K562 (cell line): ENCODE measurements around the gene MMD2. TPM values are rescaled to one million over a fixed set of nuclear protein-coding genes. Genes with fewer than 3 reads are reported as not detected.

ENCODE experiments used
- ADNP ChIP-seq: fragments of 200-800 bp; sonication (Bioruptor generic); IDR thresholded peaks from 2 replicates; pipeline ENCODE4 v1.6.1; 2016; ENCODE audit warnings: missing genetic modification characterization, missing compliant biosample characterization
- ATF7 ChIP-seq: fragments of 450-650 bp; IDR thresholded peaks from 2 replicates; pipeline ENCODE4 v1.7.1; 2014; ENCODE audit warnings: mild to moderate bottlenecking, moderate library complexity
- BMI1 ChIP-seq: fragments of 150-350 bp; IDR thresholded peaks from 2 replicates; pipeline ENCODE4 v1.6.1; 2014; ENCODE audit warnings: low read length
- BRF1 ChIP-seq: IDR thresholded peaks from 3 replicates; pipeline ENCODE4 v1.6.1; 2011; ENCODE audit warnings: borderline replicate concordance, mild to moderate bottlenecking; ENCODE audit not compliant: insufficient read length; ENCODE audit errors: extremely low read depth
- CBX5 ChIP-seq: IDR thresholded peaks from 2 replicates; pipeline ENCODE4 v1.6.1; 2014; ENCODE audit warnings: low read depth, borderline replicate concordance
- CEBPB ChIP-seq: fragments of 450-650 bp; IDR thresholded peaks from 2 replicates; pipeline ENCODE4 v1.6.1; 2016; ENCODE audit warnings: missing genetic modification characterization, missing compliant biosample characterization
- CHAMP1 ChIP-seq: fragments of 450-650 bp; IDR thresholded peaks from 2 replicates; pipeline ENCODE4 v1.6.1; 2016; ENCODE audit warnings: mild to moderate bottlenecking
- EHMT2 ChIP-seq: fragments of 450-650 bp; IDR thresholded peaks from 2 replicates; pipeline ENCODE4 v1.6.1; 2018; ENCODE audit warnings: antibody characterized with exemption
- ETS2 ChIP-seq: IDR thresholded peaks from 2 replicates; pipeline ENCODE4 v1.6.1; 2016; ENCODE audit warnings: borderline replicate concordance, missing genetic modification characterization, mild to moderate bottlenecking, moderate library complexity, missing compliant biosample characterization; ENCODE audit not compliant: poor library complexity, severe bottlenecking
- GATA2 ChIP-seq: sonication (generic); formaldehyde crosslinking; IDR thresholded peaks from 2 replicates; pipeline ENCODE4 v1.4.0; 2020; ENCODE audit warnings: mild to moderate bottlenecking, missing genetic modification reagents
- HCFC1 ChIP-seq: IDR thresholded peaks from 2 replicates; pipeline ENCODE4 v1.6.1; 2012; ENCODE audit warnings: low read depth, low read length, improper control_type of control experiment
- HIVEP1 ChIP-seq: fragments of 250-450 bp; sonication (Bioruptor Pico); IDR thresholded peaks from 2 replicates; pipeline ENCODE4 v1.4.0; 2020; ENCODE audit warnings: mild to moderate bottlenecking
- KLF10 ChIP-seq: fragments of 250-450 bp; sonication (Bioruptor Pico); IDR thresholded peaks from 2 replicates; pipeline ENCODE4 v1.6.1; 2021; ENCODE audit warnings: matching md5 sums
- MCM7 ChIP-seq, 2 experiments: fragments of 450-650 bp; IDR thresholded peaks; 2 replicates each; pipeline ENCODE4 v1.6.1; 2016 to 2018
- NRF1 ChIP-seq, 2 experiments: fragments of 450-650 bp; IDR thresholded peaks in 1 of 2; conservative IDR thresholded peaks in 1 of 2; 2 replicates each; pipeline ENCODE4 v1.6.1; 2014; ENCODE audit warnings: mild to moderate bottlenecking in 2 of 2
- POLR2A ChIP-seq: fragments of 450-650 bp; conservative IDR thresholded peaks from 2 replicates; pipeline ENCODE4 v1.6.1; 2016
- RB1 ChIP-seq: fragments of 450-650 bp; IDR thresholded peaks from 2 replicates; pipeline ENCODE4 v1.6.1; 2017; ENCODE audit warnings: low read depth, mild to moderate bottlenecking
- RBM25 ChIP-seq: fragments of 200-400 bp; formaldehyde crosslinking; IDR thresholded peaks from 2 replicates; pipeline ENCODE4 v1.6.1; 2018; ENCODE audit warnings: low read length, low read depth, moderate library complexity; ENCODE audit not compliant: severe bottlenecking
- SMARCC2 ChIP-seq: fragments of 450-650 bp; IDR thresholded peaks from 2 replicates; pipeline ENCODE4 v1.6.1; 2017; ENCODE audit warnings: antibody characterized with exemption, moderate library complexity, mild to moderate bottlenecking, low read depth
- SMC3 ChIP-seq: conservative IDR thresholded peaks from 2 replicates; pipeline ENCODE4 v1.6.1; 2011; ENCODE audit warnings: low read depth, low read length, improper control_type of control experiment; ENCODE audit not compliant: insufficient read depth
- TCF7 ChIP-seq: sonication (generic); IDR thresholded peaks from 2 replicates; pipeline ENCODE4 v1.6.1; 2016; ENCODE audit warnings: antibody characterized with exemption, borderline replicate concordance
- WHSC1 ChIP-seq: IDR thresholded peaks from one replicate; pipeline ENCODE4 v1.6.1; 2012; ENCODE audit warnings: low read length, control low read depth, inconsistent platforms
- ZBTB17 ChIP-seq: fragments of 450-650 bp; formaldehyde crosslinking; IDR thresholded peaks from 2 replicates; pipeline ENCODE4 v1.4.0; 2020; ENCODE audit warnings: mild to moderate bottlenecking
- ZNF77 ChIP-seq: fragments of 250-450 bp; sonication (Bioruptor Pico); IDR thresholded peaks from 2 replicates; pipeline ENCODE4 v1.5.0; 2020
- ZNF830 ChIP-seq: fragments of 250-450 bp; sonication (Bioruptor Pico); IDR thresholded peaks from 2 replicates; pipeline ENCODE4 v1.5.0; 2021; ENCODE audit warnings: mild to moderate bottlenecking
- polyA plus RNA-seq, 8 experiments: library from polyadenylated mRNA; depleted of rRNA in 4 of 8; stranded (reverse) in 5 of 8; unstranded in 3 of 8; fragments of >200 nt; fragmentation: Nextera tagmentation in 2 of 8; fragmentation: Illumina TruSeq in 1 of 8; extraction: Ambion mirVana in 2 of 8; extraction: Trizol in 1 of 8; gene quantifications; 2 replicates each; pipeline versions ENCODE4 v1.2.1 to v1.2.3, GENCODE V29; 2011 to 2014; ENCODE audit warnings: inconsistent platforms in 1 of 8, missing spikeins in 1 of 8
- total RNA-seq, 7 experiments: library from RNA; depleted of rRNA in 6 of 7; stranded (reverse); fragments of >200 nt in 6 of 7; fragmentation: Illumina TruSeq in 2 of 7; extraction: Trizol in 2 of 7; gene quantifications; 2 replicates each; pipeline versions ENCODE4 v1.2.1 to v1.2.3, GENCODE V29; 2011 to 2021; ENCODE audit warnings: low replicate concordance in 1 of 7
- TF ChIP-seq, protein P1 (sequence below): sonication (generic); formaldehyde crosslinking; IDR thresholded peaks from 2 replicates; pipeline ENCODE4 v1.8.1; 2023; ENCODE audit warnings: mild to moderate bottlenecking, missing genetic modification reagents
- TF ChIP-seq, protein P2 (sequence below), 3 experiments: IDR thresholded peaks in 2 of 3; conservative IDR thresholded peaks in 1 of 3; 2 replicates each; pipeline ENCODE4 v1.5.1; 2011 to 2012; ENCODE audit warnings: low read length in 3 of 3, mild to moderate bottlenecking in 3 of 3, control low read depth in 2 of 3, improper control_type of control experiment in 1 of 3, inconsistent platforms in 1 of 3, low read depth in 1 of 3, mixed read lengths in 1 of 3, moderate library complexity in 1 of 3; ENCODE audit not compliant: insufficient read depth in 2 of 3

MMD2 gene
- total and polyA plus RNA-seq, 9 of the 15 experiments (the other 6 are each of a cell fraction or from before 2014, with no cell fraction given) = not detected

DNA sequence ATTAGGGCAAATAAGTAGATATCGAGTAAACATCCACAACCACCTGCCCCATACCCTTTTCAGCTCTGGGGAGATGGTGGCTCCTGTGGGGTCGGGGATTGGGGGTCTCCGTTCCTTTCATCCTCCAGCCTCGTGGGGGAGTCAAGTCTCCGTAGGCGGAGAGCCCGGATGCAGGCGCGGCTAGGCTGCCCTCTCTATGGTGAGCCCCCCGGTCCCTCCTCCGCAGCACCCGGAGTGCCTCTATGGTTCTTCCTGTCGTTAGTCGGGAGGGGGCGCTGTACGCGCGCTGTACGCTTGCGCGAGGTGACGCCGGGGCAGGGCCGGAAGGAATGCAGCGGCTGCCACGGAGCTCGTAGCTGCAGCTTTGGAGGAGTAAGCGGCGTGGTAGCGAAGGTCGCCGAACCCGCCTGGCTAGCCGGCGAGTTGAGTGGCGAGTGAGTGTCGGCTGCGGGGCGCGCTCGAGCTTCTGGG lies 14.8 kb upstream of the MMD2 start (continued):
- TF ChIP-seq CBX5 = peak; percentile 41; the same call in 1 of the 2 replicates
- no peak for TF ChIP-seq MCM7 (IDR thresholded peaks at IDR 0.05)
- no peak for TF ChIP-seq RBM25
- TF ChIP-seq ADNP (tag) = peak; percentile 78
- TF ChIP-seq, protein P1, sequence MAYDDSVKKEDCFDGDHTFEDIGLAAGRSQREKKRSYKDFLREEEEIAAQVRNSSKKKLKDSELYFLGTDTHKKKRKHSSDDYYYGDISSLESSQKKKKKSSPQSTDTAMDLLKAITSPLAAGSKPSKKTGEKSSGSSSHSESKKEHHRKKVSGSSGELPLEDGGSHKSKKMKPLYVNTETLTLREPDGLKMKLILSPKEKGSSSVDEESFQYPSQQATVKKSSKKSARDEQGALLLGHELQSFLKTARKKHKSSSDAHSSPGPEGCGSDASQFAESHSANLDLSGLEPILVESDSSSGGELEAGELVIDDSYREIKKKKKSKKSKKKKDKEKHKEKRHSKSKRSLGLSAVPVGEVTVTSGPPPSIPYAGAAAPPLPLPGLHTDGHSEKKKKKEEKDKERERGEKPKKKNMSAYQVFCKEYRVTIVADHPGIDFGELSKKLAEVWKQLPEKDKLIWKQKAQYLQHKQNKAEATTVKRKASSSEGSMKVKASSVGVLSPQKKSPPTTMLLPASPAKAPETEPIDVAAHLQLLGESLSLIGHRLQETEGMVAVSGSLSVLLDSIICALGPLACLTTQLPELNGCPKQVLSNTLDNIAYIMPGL (CRISPR knock-in tag) = no peak
- no peak for TF ChIP-seq CEBPB (tag)
- TF ChIP-seq ZNF77 (CRISPR knock-in tag) = no peak
- no peak for TF ChIP-seq BMI1
- TF ChIP-seq EHMT2 = no peak
- TF ChIP-seq ATF7 = 0 out of 2 replicates have a peak, but pooled peaks have one; percentile 27
- no peak for TF ChIP-seq GATA2
- peak; percentile 88 to 91 for TF ChIP-seq NRF1 (conservative IDR thresholded peaks at IDR 0.05 in 1 of 2, IDR thresholded peaks at IDR 0.05 in 1 of 2)
- TF ChIP-seq, protein P2, sequence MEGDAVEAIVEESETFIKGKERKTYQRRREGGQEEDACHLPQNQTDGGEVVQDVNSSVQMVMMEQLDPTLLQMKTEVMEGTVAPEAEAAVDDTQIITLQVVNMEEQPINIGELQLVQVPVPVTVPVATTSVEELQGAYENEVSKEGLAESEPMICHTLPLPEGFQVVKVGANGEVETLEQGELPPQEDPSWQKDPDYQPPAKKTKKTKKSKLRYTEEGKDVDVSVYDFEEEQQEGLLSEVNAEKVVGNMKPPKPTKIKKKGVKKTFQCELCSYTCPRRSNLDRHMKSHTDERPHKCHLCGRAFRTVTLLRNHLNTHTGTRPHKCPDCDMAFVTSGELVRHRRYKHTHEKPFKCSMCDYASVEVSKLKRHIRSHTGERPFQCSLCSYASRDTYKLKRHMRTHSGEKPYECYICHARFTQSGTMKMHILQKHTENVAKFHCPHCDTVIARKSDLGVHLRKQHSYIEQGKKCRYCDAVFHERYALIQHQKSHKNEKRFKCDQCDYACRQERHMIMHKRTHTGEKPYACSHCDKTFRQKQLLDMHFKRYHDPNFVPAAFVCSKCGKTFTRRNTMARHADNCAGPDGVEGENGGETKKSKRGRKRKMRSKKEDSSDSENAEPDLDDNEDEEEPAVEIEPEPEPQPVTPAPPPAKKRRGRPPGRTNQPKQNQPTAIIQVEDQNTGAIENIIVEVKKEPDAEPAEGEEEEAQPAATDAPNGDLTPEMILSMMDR (IDR thresholded peaks at IDR 0.05 in 2 of 3, conservative IDR thresholded peaks at IDR 0.05 in 1 of 3; ENCODE audit: insufficient read depth in 2 of 3, low read depth in 1 of 3, low read length in 3 of 3) = peak; percentile 88 to 91 (median 89); a peak in 5 of 6 replicates
- TF ChIP-seq ZNF830 = no peak
- TF ChIP-seq TCF7 = no peak
- peak; percentile 52 for TF ChIP-seq SMC3
- no peak for TF ChIP-seq KLF10 (CRISPR knock-in tag)
- no peak for TF ChIP-seq WHSC1
- TF ChIP-seq ZBTB17 = no peak
- peak; percentile 63; the same call in 1 of the 2 replicates for TF ChIP-seq HCFC1
- no peak for TF ChIP-seq ETS2 (tag)
- no peak for TF ChIP-seq HIVEP1 (CRISPR knock-in tag)
- TF ChIP-seq SMARCC2 = no peak
- no peak for TF ChIP-seq RB1
- TF ChIP-seq BRF1 = no peak
- TF ChIP-seq POLR2A = peak; percentile 69
- TF ChIP-seq CHAMP1 = peak; percentile 97
